ENCODE data around the gene IL12RB2.
"Not testable (repeated sequence)": the region's sequence is repeated elsewhere in the genome, so short reads cannot be mapped to it uniquely, and the experiment has no call there.

IL12RB2 gene

GRCh38 chr1:67399199-67399993, 91.7 kb downstream of the IL12RB2 start:
- H3K27ac ChIP-seq = no peak overlapping the region
- no peak for TF ChIP-seq CTCF (conservative IDR thresholded peaks at IDR 0.05)

GRCh38 chr1:67400029-67400786, 92.5 kb downstream of the IL12RB2 start:
- H3K27ac ChIP-seq = not testable (repeated sequence)

GRCh38 chr1:67401443-67401842, 93.8 kb downstream of the IL12RB2 start:
- TF ChIP-seq CTCF (conservative IDR thresholded peaks at IDR 0.05) = no peak

GRCh38 chr1:67404212-67404620, 96.5 kb downstream of the IL12RB2 start:
- TF ChIP-seq CTCF (conservative IDR thresholded peaks at IDR 0.05) = no peak
- no peak overlapping the region for H3K27ac ChIP-seq

More at GRCh38 chr1:67401443-67401842, 93.8 kb downstream of the IL12RB2 start:
- H3K27ac ChIP-seq = no peak overlapping the region

GRCh38 chr1:67405473-67406245, 98.0 kb downstream of the IL12RB2 start:
- no peak overlapping the region for H3K27ac ChIP-seq
- TF ChIP-seq CTCF (conservative IDR thresholded peaks at IDR 0.05) = no peak

- H3K27ac ChIP-seq = no peak overlapping the region
- TF ChIP-seq CTCF (conservative IDR thresholded peaks at IDR 0.05) = no peak
Measured at GRCh38 chr1:67407498-67407897, 99.8 kb downstream of the IL12RB2 start.

GRCh38 chr1:67408148-67408547, 100.5 kb downstream of the IL12RB2 start:
- H3K27ac ChIP-seq = no peak overlapping the region
- no peak for TF ChIP-seq CTCF (conservative IDR thresholded peaks at IDR 0.05)

- not testable (repeated sequence) for H3K27ac ChIP-seq
Measured at GRCh38 chr1:67413101-67413500, 105.4 kb downstream of the IL12RB2 start.
